WI38 (cell line): ENCODE measurements around the gene ZNF609.

Source experiments
- H3K4me3 ChIP-seq: 2 replicates; pipeline ENCODE4 v1.5.1; 2011; ENCODE audit warnings: low read depth, mild to moderate bottlenecking, control low read depth, low read length
- CTCF ChIP-seq: IDR thresholded peaks from 2 replicates; pipeline ENCODE4 v1.5.1; 2012; ENCODE audit warnings: low read depth, mild to moderate bottlenecking, control low read depth, low read length

ZNF609 gene

DNA sequence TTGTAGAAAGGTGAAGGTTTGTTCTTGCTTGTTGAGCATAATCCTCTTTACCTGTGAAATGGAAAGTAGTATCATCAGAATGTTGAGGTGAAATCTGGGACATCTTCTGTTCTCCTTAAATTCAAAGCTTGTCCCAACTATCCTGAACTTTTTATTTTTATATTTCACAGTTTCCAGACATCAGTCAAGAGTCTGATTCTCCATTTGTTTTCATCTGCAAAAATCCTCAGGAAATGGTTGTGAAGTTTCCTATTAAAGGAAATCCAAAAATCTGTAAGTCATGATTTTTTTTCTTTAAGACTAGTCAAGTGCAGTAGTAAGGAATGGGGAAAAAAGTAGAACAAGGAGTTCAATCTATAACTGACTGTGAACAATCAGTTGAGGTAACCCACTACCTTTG lies 15.5 kb upstream of the ZNF609 start:
- H3K4me3 ChIP-seq, result no peak overlapping the region
- TF ChIP-seq CTCF, result no peak

DNA sequence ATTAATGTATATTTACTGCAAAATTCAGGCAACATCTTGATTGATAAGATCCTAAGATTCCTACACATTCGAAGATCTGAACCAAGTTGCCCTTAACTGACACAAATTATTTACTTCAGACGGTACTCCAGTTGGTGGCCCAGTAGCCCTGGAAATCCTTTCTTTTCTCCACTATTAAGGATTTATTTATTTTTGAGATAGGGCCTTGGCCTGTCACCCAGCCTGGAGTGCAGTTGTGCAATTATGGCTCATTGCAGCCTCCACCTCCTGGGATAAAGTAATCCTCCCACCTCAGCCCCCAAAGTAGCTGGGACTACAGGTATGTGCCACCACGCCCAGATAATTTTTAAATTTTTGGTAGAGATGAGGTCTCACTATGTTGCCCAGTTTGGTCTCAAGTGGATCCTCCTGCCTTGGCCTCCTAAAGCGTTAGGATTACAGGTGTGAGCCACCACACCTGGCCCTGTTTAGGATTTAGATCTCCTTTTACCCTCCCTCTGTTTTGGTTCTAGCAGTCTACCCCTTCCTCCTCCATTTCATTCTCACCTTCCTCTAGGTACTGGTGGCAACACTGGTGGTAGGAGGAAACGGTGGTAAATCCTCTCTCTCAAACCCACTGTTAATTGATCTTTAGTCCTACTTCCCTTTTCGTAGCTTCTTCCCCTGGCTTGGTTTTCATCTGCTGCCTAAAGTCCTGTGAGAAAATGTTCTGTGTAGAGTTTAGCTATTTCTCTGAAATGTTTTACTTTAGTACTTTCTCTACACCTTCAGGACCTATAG lies 12.7 kb upstream of the ZNF609 start:
- no peak for TF ChIP-seq CTCF
- H3K4me3 ChIP-seq, result no peak overlapping the region

DNA sequence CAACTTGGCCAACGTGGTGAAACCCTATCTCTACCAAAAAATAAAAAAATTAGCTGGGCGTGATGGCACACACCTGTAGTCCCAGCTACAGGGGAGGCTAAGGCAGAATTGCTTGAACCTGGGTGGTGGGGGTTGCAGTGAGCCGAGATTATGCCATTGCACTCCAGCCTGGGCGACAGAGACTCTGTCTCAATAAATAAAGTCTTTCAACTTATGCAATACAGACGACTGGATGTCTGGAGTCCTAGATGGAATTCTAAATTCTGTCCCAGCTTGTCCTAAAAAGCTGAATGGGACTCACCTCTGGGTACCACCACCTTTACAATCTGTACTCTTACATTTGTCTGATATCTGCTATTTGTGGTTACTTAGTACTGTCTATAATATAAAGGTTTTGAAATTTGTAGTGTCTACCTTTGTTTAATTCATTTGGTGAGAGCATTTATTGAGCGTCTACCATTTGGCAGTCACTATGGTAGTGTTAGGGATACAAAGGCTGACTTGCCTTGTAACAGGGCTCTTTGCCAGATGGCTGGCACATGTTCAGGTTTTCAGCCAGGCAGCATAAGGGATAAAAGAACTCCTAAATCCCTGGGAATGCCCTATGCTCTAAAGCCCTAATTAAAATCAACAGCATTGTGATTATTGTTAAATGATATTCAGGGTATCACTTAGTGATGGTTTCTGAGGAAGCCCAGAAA lies 7.2 kb upstream of the ZNF609 start:
- TF ChIP-seq CTCF, result no peak
- H3K4me3 ChIP-seq, result no peak overlapping the region

DNA sequence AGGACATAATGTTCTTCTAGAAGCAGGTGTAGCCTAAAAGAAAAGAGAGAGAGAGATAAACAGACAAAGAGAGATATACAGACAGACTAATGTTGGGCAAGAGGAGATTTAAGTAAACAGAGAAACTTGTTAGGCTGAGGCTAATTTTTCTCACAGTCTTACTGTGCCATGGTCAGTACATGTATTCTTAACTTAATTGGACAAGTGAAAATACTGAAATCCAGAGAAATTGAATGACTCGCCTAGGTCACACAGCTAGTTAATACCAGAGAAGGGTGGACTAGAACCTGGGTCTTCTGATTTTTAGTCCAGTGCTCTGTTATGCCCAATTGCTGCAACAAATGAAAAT lies 6.7 kb upstream of the ZNF609 start:
- H3K4me3 ChIP-seq, result no peak overlapping the region
- no peak for TF ChIP-seq CTCF

- no peak for TF ChIP-seq CTCF
- no peak overlapping the region for H3K4me3 ChIP-seq
Measured at GRCh38 chr15:64454282-64454681, 6.1 kb upstream of the ZNF609 start.

DNA sequence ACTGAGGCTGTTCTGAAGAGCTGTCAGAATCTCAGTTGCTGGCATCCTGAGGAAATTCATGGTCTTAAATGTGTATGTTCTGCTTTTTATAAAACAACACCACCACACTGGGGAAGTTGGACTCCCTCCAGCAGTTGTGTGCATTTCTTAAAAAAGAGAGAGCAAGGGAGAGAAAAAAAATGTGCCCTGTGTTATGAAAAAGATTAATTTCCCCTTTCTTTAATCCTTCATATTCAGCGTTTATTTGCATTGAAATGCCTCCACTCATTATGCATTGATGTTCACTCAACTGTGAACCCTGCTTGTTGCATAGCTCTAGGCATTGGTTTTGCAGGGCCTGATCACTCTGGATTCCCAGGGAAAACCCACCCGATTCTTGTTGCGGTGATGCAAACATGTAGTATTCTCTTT lies 4.4 kb upstream of the ZNF609 start:
- TF ChIP-seq CTCF, result no peak
- no peak overlapping the region for H3K4me3 ChIP-seq

DNA sequence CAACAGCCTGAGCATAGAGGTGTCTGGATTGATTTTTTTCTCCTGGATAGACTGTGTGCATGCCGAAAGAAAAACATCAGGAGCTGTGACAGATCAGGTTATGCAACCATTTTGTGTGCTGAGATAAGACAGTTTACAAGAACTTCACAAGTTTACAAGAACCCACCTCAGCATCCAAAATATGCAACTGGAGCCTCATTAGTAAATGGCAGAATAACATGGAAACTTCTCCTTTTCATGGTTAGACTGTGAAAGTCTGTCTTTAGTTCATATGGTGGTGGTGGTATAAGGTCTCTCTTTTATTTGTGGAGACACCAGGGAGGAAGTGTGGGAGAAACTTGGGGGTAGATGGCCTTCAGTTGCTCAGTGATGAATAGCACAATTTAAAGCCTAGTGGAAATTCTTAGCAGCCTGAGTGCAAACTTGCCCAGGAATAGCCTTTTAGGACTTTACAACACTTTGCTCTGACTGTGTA lies 3.7 kb upstream of the ZNF609 start:
- TF ChIP-seq CTCF, result no peak
- H3K4me3 ChIP-seq, result no peak overlapping the region
